Activated naive CD8-positive, alpha-beta T cell treated with anti-CD3 and anti-CD28 coated beads, Interleukin-2, amount 50 U/mL, for 24 hours (primary cell): ENCODE results near the gene AMPD3.
"Not testable (repeated sequence)": the region's sequence is repeated elsewhere in the genome, so short reads cannot be mapped to it uniquely, and the experiment has no call there.

Source experiments
- ATAC-seq: fragments of 150-1000 bp; cut with Tn5 transposase; one replicate; pipeline ENCODE4 v1.10.0; 2021
- DNase-seq: peaks from one replicate; pipeline ENCODE4 v3.0.0; 2021
- H3K27ac Mint-ChIP-seq: one replicate; pipeline ENCODE4 v1.8.0; 2021; ENCODE audit warnings: mild to moderate bottlenecking, mixed read lengths
- H3K27me3 Mint-ChIP-seq: one replicate; pipeline ENCODE4 v1.8.0; 2021; ENCODE audit warnings: mixed read lengths
- H3K36me3 Mint-ChIP-seq: one replicate; pipeline ENCODE4 v1.8.0; 2021; ENCODE audit warnings: low read depth, mixed read lengths
- H3K4me1 Mint-ChIP-seq: one replicate; pipeline ENCODE4 v1.8.0; 2021; ENCODE audit warnings: mixed read lengths
- H3K4me3 Mint-ChIP-seq: one replicate; pipeline ENCODE4 v1.8.0; 2021; ENCODE audit warnings: mild to moderate bottlenecking, moderate library complexity, mixed read lengths
- H3K9me3 Mint-ChIP-seq: one replicate; pipeline ENCODE4 v1.8.0; 2021; ENCODE audit warnings: mixed read lengths

The AMPD3 gene

GRCh38 chr11:10418950-10419310, 36.1 kb upstream of the AMPD3 start:
- peaks cover 5% of the 10 kb centered on the region for H3K9me3 Mint-ChIP-seq
- H3K36me3 Mint-ChIP-seq: no peaks in the 10 kb centered on the region
- ATAC-seq (no peak), DNase-seq (no peak)
- H3K4me3 Mint-ChIP-seq: no peak overlapping the region
- H3K27ac Mint-ChIP-seq: no peak overlapping the region
- H3K27me3 Mint-ChIP-seq: no peaks in the 10 kb centered on the region
- H3K4me1 Mint-ChIP-seq: peaks cover 16% of the 10 kb centered on the region

DNA sequence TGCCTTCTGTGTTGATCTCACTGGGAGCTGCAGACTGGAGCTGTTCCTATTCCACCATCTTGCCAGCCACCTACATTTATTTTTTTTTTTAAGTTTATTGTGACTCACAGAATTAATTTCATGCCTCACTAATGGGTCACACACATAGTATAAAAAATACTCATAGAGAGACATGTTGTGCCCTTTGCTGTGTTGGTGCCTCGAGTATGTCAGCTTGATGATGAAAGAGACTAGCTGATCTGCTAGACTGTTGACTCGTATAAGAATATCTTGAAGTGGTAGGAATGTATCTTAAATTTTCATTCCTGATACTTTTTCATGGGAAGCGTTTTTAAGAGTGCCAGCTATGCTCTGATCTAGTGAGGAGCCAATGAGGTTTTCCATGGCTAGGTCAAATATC, 28.6 kb upstream of the AMPD3 start:
- Mint-ChIP-seq H3K9me3 (peaks cover 5% of the 10 kb centered on the region), H3K36me3 (no peaks in the 10 kb centered on the region), H3K27ac (no peak overlapping the region), H3K27me3 (no peaks in the 10 kb centered on the region), H3K4me1 (no peaks in the 10 kb centered on the region), H3K4me3 (no peak overlapping the region)
- DNase-seq (no peak), ATAC-seq (no peak)

DNA sequence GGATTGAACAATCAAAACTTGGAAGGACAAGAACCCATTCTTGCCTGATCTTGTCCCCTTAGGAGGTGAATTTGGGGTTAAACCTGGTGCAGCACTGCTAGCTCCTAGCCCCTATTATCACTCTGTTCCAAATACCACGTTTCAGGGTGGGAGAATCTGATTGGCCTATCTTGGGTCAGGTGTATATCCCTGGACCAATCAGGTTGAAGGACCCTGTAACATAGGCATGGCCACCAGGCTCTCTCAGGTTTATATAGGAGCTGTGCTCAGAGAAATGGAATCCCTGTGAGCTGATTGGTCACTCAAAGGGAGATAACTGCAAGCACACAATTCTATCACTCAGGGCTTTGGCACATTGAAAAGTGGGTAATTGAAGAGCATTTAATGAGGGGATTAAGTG, 26.6 kb upstream of the AMPD3 start:
- DNase-seq (no peak), ATAC-seq (no peak)
- Mint-ChIP-seq H3K36me3 (no peaks in the 10 kb centered on the region), H3K4me1 (no peaks in the 10 kb centered on the region), H3K27ac (no peak overlapping the region), H3K4me3 (no peak overlapping the region), H3K9me3 (no peaks in the 10 kb centered on the region), H3K27me3 (peaks cover 3% of the 10 kb centered on the region)

DNA sequence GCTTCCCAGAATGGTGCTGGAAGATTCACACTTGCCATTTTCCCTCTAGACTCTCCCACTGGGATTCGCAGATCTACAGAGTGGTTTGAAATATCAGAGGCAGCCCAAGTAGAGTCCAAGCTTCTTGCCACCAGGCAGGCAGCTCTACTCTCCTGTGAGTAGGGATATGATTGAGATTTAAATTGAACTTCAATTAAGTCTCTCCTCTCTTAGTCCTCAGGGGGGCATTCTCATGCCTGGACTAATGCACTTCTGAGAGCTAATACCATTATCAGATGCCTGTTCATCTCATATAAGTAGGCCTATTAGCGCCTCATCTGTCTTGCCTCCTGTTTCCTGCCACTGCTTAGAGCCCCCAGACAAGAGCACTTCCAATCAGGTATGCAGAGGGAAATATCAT, 25.5 kb upstream of the AMPD3 start:
- Mint-ChIP-seq H3K27ac (no peak overlapping the region), H3K36me3 (no peaks in the 10 kb centered on the region), H3K27me3 (peaks cover 3% of the 10 kb centered on the region), H3K9me3 (no peaks in the 10 kb centered on the region), H3K4me3 (no peak overlapping the region), H3K4me1 (no peaks in the 10 kb centered on the region)
- ATAC-seq (no peak), DNase-seq (no peak)

- Mint-ChIP-seq H3K4me3 (no peak overlapping the region), H3K4me1 (peaks cover 6% of the 10 kb centered on the region), H3K27me3 (peaks cover 3% of the 10 kb centered on the region), H3K36me3 (no peaks in the 10 kb centered on the region), H3K27ac (no peak overlapping the region), H3K9me3 (no peaks in the 10 kb centered on the region)
- no peak for DNase-seq
- no peak for ATAC-seq
Observed at GRCh38 chr11:10432493-10432892, 22.6 kb upstream of the AMPD3 start.

- Mint-ChIP-seq H3K27me3 (peaks cover 3% of the 10 kb centered on the region), H3K9me3 (no peaks in the 10 kb centered on the region), H3K4me1 (peaks cover 6% of the 10 kb centered on the region), H3K36me3 (no peaks in the 10 kb centered on the region), H3K4me3 (no peak overlapping the region), H3K27ac (no peak overlapping the region)
- ATAC-seq (no peak), DNase-seq (no peak)
Observed at GRCh38 chr11:10432971-10433370, 22.1 kb upstream of the AMPD3 start.

GRCh38 chr11:10436224-10436623, 18.8 kb upstream of the AMPD3 start:
- DNase-seq: no peak
- H3K27me3 Mint-ChIP-seq: peaks cover 3% of the 10 kb centered on the region
- H3K4me1 Mint-ChIP-seq: peaks cover 14% of the 10 kb centered on the region
- no peak overlapping the region for H3K4me3 Mint-ChIP-seq
- H3K36me3 Mint-ChIP-seq: no peaks in the 10 kb centered on the region
- no peaks in the 10 kb centered on the region for H3K9me3 Mint-ChIP-seq
- no peak for ATAC-seq
- no peak overlapping the region for H3K27ac Mint-ChIP-seq

GRCh38 chr11:10436683-10437082, 18.4 kb upstream of the AMPD3 start:
- H3K36me3 Mint-ChIP-seq, ATAC-seq, H3K9me3 Mint-ChIP-seq, H3K4me3 Mint-ChIP-seq, DNase-seq, H3K27ac Mint-ChIP-seq, H3K27me3 Mint-ChIP-seq: not testable (repeated sequence)
- H3K4me1 Mint-ChIP-seq: peaks cover 19% of the 10 kb centered on the region

DNA sequence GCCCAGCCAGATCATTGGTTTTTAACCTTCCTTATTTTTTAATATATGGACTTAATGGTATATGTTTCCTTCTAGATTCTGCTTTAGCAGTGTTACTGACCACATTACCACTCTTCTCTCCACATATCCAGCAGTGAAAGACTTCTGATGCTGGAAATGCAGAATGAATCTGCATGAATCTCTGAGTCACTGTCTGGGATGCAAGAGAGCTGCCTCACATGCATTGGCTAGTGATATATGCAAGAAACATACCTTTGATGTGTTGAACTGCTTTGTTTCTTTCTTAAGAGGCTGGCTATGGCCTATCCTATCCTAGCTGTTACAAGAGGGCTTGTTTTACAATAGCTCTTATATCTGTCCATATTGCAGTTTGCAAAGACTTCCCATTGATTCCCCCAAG, 16.6 kb upstream of the AMPD3 start:
- Mint-ChIP-seq H3K36me3 (no peaks in the 10 kb centered on the region), H3K27me3 (no peaks in the 10 kb centered on the region), H3K9me3 (no peaks in the 10 kb centered on the region), H3K27ac (no peak overlapping the region), H3K4me3 (no peak overlapping the region), H3K4me1 (peaks cover 35% of the 10 kb centered on the region)
- ATAC-seq: no peak
- DNase-seq: no peak

DNA sequence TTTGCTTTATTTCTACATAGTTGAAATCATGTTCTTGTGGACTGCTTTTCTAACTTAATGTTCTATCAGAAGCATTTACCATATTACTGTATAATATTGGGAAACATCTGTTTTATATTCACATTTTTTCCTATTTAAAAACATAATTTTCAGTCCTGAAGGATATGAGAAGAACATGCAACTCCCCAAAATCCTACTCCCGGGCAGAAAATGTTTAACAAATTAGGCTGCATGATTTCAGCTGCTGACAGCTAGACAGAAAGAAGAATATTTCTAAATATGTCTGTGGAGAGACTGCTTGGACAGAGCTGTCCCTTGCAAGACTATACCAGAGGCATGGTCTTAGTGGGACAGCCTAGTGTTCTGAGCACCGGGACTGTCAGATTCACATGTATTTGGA, 15.7 kb upstream of the AMPD3 start:
- Mint-ChIP-seq H3K27ac (no peak overlapping the region), H3K36me3 (no peaks in the 10 kb centered on the region), H3K4me1 (peaks cover 41% of the 10 kb centered on the region), H3K27me3 (no peaks in the 10 kb centered on the region), H3K4me3 (no peak overlapping the region), H3K9me3 (no peaks in the 10 kb centered on the region)
- DNase-seq (no peak), ATAC-seq (no peak)

- H3K4me3 Mint-ChIP-seq: no peak overlapping the region
- DNase-seq: no peak
- ATAC-seq: no peak
- no peaks in the 10 kb centered on the region for H3K36me3 Mint-ChIP-seq
- no peaks in the 10 kb centered on the region for H3K27me3 Mint-ChIP-seq
- no peaks in the 10 kb centered on the region for H3K9me3 Mint-ChIP-seq
- peaks cover 47% of the 10 kb centered on the region for H3K4me1 Mint-ChIP-seq
- no peak overlapping the region for H3K27ac Mint-ChIP-seq
Observed at GRCh38 chr11:10439924-10440323, 15.1 kb upstream of the AMPD3 start.

DNA sequence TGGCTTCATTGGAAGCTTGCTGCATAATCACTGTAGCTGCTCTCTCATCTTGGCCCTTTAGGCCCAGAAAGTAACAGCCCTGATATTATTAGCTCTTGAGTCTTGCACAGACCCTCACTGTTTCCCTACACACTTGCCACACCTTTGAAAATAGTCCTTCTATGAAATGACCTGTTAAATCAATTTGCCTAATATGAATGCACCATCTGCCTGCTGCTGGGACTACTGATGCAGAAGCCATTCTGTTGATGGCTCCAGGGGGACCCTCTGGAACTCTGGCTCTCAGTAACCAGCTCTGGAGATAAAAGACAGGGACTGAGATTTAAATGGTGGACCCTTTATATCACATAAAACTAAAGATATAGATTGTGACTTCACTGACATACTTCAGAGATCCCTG, 14.7 kb upstream of the AMPD3 start:
- Mint-ChIP-seq H3K36me3 (no peaks in the 10 kb centered on the region), H3K27ac (peak overlapping the region; percentile 47), H3K4me1 (peaks cover 52% of the 10 kb centered on the region), H3K9me3 (no peaks in the 10 kb centered on the region), H3K27me3 (no peaks in the 10 kb centered on the region), H3K4me3 (no peak overlapping the region)
- DNase-seq (no peak), ATAC-seq (no peak)

DNA sequence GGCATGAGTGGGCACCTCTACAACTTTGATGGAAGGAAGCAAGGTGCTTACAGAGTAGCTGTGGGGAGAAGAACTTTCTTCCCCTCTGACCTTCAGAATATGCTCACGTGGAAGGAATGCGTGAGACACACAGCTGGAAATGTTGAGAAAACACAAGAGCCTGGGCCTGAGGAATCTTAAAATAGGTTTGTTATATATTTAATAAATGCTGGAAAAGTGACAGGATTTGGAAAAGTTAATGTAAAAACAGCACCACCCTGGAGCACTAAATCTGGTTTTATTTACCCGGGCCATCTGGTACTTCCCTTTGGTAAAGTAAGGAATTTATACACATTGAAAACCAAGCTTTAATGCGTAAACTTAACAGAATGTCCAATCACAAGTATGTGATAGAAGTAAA, 14.0 kb upstream of the AMPD3 start:
- ATAC-seq (no peak), DNase-seq (no peak)
- Mint-ChIP-seq H3K4me3 (no peak overlapping the region), H3K36me3 (no peaks in the 10 kb centered on the region), H3K27me3 (no peaks in the 10 kb centered on the region), H3K9me3 (no peaks in the 10 kb centered on the region), H3K27ac (peak overlapping the region; percentile 47), H3K4me1 (peaks cover 54% of the 10 kb centered on the region)

GRCh38 chr11:10441652-10442503, 13.2 kb upstream of the AMPD3 start:
- H3K4me1 Mint-ChIP-seq: peaks cover 49% of the 10 kb centered on the region
- H3K4me3 Mint-ChIP-seq: peak overlapping the region; percentile 54
- no peaks in the 10 kb centered on the region for H3K9me3 Mint-ChIP-seq
- ATAC-seq (peak; percentile 93), DNase-seq (peak; percentile 34)
- H3K27ac Mint-ChIP-seq: peak overlapping the region; percentile 77
- H3K36me3 Mint-ChIP-seq: no peaks in the 10 kb centered on the region
- no peaks in the 10 kb centered on the region for H3K27me3 Mint-ChIP-seq

DNA sequence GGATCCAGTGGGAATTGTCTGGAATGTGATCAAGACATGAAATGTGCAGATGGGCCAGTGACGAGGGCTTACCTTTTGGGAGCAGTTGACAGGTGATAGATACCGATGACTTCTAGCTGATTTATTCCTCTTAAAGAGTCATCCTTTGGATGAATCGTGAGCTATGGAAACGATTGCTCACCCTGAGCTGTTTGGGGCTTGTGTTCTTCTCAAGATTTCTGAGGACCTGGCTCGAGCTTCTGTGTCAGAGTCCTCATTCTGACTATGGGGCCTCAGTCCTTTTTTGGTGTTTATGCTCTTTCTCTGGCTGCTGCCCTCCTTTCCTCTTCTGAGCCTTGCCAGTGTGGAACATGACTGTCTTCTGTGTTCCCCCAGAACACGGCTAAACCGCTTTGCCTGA, 11.9 kb upstream of the AMPD3 start:
- Mint-ChIP-seq H3K4me3 (peak overlapping the region; percentile 52), H3K4me1 (peaks cover 58% of the 10 kb centered on the region), H3K9me3 (no peaks in the 10 kb centered on the region), H3K36me3 (no peaks in the 10 kb centered on the region), H3K27ac (peak overlapping the region; percentile 88), H3K27me3 (no peaks in the 10 kb centered on the region)
- DNase-seq (peak; percentile 44), ATAC-seq (peak; percentile 55)
